Mesenchymal stem cell (in vitro differentiated cells and primary cell): Measurements from ENCODE around the gene MTUS2.

ENCODE experiments used
- DNase-seq: peaks from one replicate; pipeline ENCODE4 v3.0.0-alpha.2; 2013
- H2AFZ ChIP-seq: one replicate; pipeline ENCODE4 v1.6.1; 2013; ENCODE audit warnings: low read depth, mild to moderate bottlenecking, control low read depth, inconsistent platforms, low read length, moderate library complexity
- H2AK5ac ChIP-seq: 2 replicates; pipeline ENCODE4 v1.6.1; 2013; ENCODE audit warnings: low read length, moderate library complexity, mild to moderate bottlenecking, inconsistent platforms; ENCODE audit not compliant: severe bottlenecking
- H2BK120ac ChIP-seq: one replicate; pipeline ENCODE4 v1.6.1; 2013; ENCODE audit warnings: low read depth, mild to moderate bottlenecking, inconsistent platforms, low read length, moderate library complexity
- H2BK12ac ChIP-seq, 2 experiments: one replicate each; pipeline ENCODE4 v1.6.1; 2013; ENCODE audit warnings: inconsistent platforms in 2 of 2, low read length in 2 of 2, mild to moderate bottlenecking in 2 of 2, moderate library complexity in 2 of 2, control low read depth in 1 of 2
- H2BK15ac ChIP-seq: one replicate; pipeline ENCODE4 v1.6.1; 2013; ENCODE audit warnings: mild to moderate bottlenecking, low read depth, inconsistent platforms; ENCODE audit not compliant: poor library complexity, severe bottlenecking
- H2BK5ac ChIP-seq: 2 replicates; pipeline ENCODE4 v1.6.1; 2013; ENCODE audit warnings: low read depth, mild to moderate bottlenecking, low read length, control low read depth, inconsistent platforms; ENCODE audit not compliant: poor library complexity, severe bottlenecking
- H3K14ac ChIP-seq, 2 experiments: one replicate each; pipeline ENCODE4 v1.6.1; 2013; ENCODE audit warnings: inconsistent platforms in 2 of 2, low read length in 2 of 2, control low read depth in 1 of 2, mild to moderate bottlenecking in 1 of 2, moderate library complexity in 1 of 2
- H3K18ac ChIP-seq, 2 experiments: one replicate each; pipeline ENCODE4 v1.6.1; 2013; ENCODE audit warnings: inconsistent platforms in 2 of 2, low read length in 2 of 2, control low read depth in 1 of 2, low read depth in 1 of 2, mild to moderate bottlenecking in 1 of 2
- H3K23ac ChIP-seq, 2 experiments: one replicate each; pipeline ENCODE4 v1.6.1; 2013; ENCODE audit warnings: inconsistent platforms in 2 of 2, low read length in 2 of 2, mild to moderate bottlenecking in 2 of 2, moderate library complexity in 2 of 2, control low read depth in 1 of 2
- H3K27ac ChIP-seq: 2 replicates; pipeline ENCODE4 v1.5.1; 2013; ENCODE audit warnings: mild to moderate bottlenecking, moderate library complexity, low read length, control low read depth, inconsistent platforms; ENCODE audit not compliant: poor library complexity, severe bottlenecking
- H3K27me3 ChIP-seq, 2 experiments: 2 replicates each; pipeline versions ENCODE4 v1.6.1 to v1.7.0; 2013; ENCODE audit warnings: low read length in 2 of 2, mild to moderate bottlenecking in 2 of 2, moderate library complexity in 2 of 2, control low read depth in 1 of 2, inconsistent platforms in 1 of 2; ENCODE audit not compliant: control insufficient read depth in 1 of 2, insufficient read depth in 1 of 2
- H3K36me3 ChIP-seq, 2 experiments: 2 replicates each; pipeline versions ENCODE4 v1.6.1 to v1.7.0; 2013; ENCODE audit warnings: low read length in 2 of 2, control low read depth in 1 of 2, inconsistent platforms in 1 of 2, low read depth in 1 of 2, mild to moderate bottlenecking in 1 of 2; ENCODE audit not compliant: insufficient read depth in 2 of 2, control insufficient read depth in 1 of 2
- H3K4ac ChIP-seq, 2 experiments: one replicate each; pipeline ENCODE4 v1.6.1; 2013; ENCODE audit warnings: inconsistent platforms in 2 of 2, low read length in 2 of 2, mild to moderate bottlenecking in 2 of 2, moderate library complexity in 2 of 2, control low read depth in 1 of 2, low read depth in 1 of 2
- H3K4me1 ChIP-seq: 2 replicates; pipeline ENCODE4 v1.6.1; 2013; ENCODE audit warnings: low read depth, low read length, control low read depth; ENCODE audit not compliant: control insufficient read depth, insufficient read depth
- H3K4me2 ChIP-seq: 2 replicates; pipeline ENCODE4 v1.6.1; 2013; ENCODE audit warnings: low read length, mild to moderate bottlenecking, inconsistent platforms; ENCODE audit not compliant: poor library complexity, severe bottlenecking
- H3K4me3 ChIP-seq, 2 experiments: 2 replicates each; pipeline versions ENCODE4 v1.5.1 to v1.7.0; 2013; ENCODE audit warnings: low read length in 2 of 2, mild to moderate bottlenecking in 2 of 2, control low read depth in 1 of 2, low read depth in 1 of 2; ENCODE audit not compliant: insufficient read depth in 1 of 2
- H3K79me1 ChIP-seq: replicated peaks from 2 replicates; pipeline ENCODE4 v1.6.1; 2013; ENCODE audit warnings: mild to moderate bottlenecking, control low read depth, low read length, inconsistent platforms; ENCODE audit not compliant: poor library complexity, severe bottlenecking
- H3K9ac ChIP-seq: 2 replicates; pipeline ENCODE4 v1.7.0; 2013; ENCODE audit warnings: mild to moderate bottlenecking, low read length, moderate library complexity
- H3K9me3 ChIP-seq: 2 replicates; pipeline ENCODE4 v1.7.0; 2013; ENCODE audit warnings: mild to moderate bottlenecking, low read length; ENCODE audit not compliant: control insufficient read depth
- H4K8ac ChIP-seq: one replicate; pipeline ENCODE4 v1.6.1; 2013; ENCODE audit warnings: inconsistent platforms, mild to moderate bottlenecking, low read length, moderate library complexity
- H4K91ac ChIP-seq: one replicate; pipeline ENCODE4 v1.6.1; 2013; ENCODE audit warnings: mild to moderate bottlenecking, low read length, inconsistent platforms
- WGBS: methylation state at CpG from one replicate; pipeline ENCODE4 v1.1.7; 2013; ENCODE audit warnings: mixed read lengths; 5-methylcytosine and 5-hydroxymethylcytosine counted together

The MTUS2 gene

GRCh38 chr13:29435125-29435911 lies 615.2 kb downstream of the MTUS2 start:
- Histone ChIP-seq H3K27ac (peak overlapping the region; percentile 55), H3K9me3 (no peaks in the 10 kb centered on the region), H2AFZ (no peak overlapping the region), H4K91ac (no peak overlapping the region), H3K23ac (no peak overlapping the region), H3K18ac (peak overlapping the region; percentile 81 to 84), H2BK5ac (no peak overlapping the region), H3K36me3 (no peaks in the 10 kb centered on the region), H4K8ac (peak overlapping the region; percentile 47), H3K4me2 (no peak overlapping the region), H3K4me1 (peaks cover 8% of the 10 kb centered on the region), H3K4me3 (peak overlapping the region in 1 of 2 experiments; percentile 64), H3K14ac (no peak overlapping the region), H2BK15ac (no peak overlapping the region), H3K9ac (peak overlapping the region; percentile 74), H2AK5ac (no peak overlapping the region), H3K4ac (peak overlapping the region in 1 of 2 experiments; percentile 22), H2BK12ac (peak overlapping the region; percentile 63 to 99), H3K79me1 (no peaks in the 10 kb centered on the region), H3K27me3 (no peaks in the 10 kb centered on the region), H2BK120ac (no peak overlapping the region)
- 6% methylated on average over 6 of the region's 6 CpGs for WGBS
- DNase-seq = peak; percentile 98

- peaks cover 8% of the 10 kb centered on the region for H3K4me1 ChIP-seq
- peak overlapping the region; percentile 22 to 69 for H3K4ac ChIP-seq
- no peak overlapping the region for H2AK5ac ChIP-seq
- H2AFZ ChIP-seq = no peak overlapping the region
- H3K79me1 ChIP-seq = no peaks in the 10 kb centered on the region
- H2BK120ac ChIP-seq = no peak overlapping the region
- no peaks in the 10 kb centered on the region for H3K27me3 ChIP-seq
- no peak overlapping the region for H3K23ac ChIP-seq
- peak overlapping the region; percentile 66 for H4K91ac ChIP-seq
- DNase-seq = peak; percentile 66
- H3K4me2 ChIP-seq = no peak overlapping the region
- H2BK15ac ChIP-seq = no peak overlapping the region
- H3K14ac ChIP-seq = no peak overlapping the region
- H3K18ac ChIP-seq = peak overlapping the region; percentile 81 to 84
- 9% methylated on average over 1 of the region's 1 CpG for WGBS
- no peaks in the 10 kb centered on the region for H3K36me3 ChIP-seq
- H3K9me3 ChIP-seq = no peaks in the 10 kb centered on the region
- no peak overlapping the region for H4K8ac ChIP-seq
- no peak overlapping the region for H3K27ac ChIP-seq
- peak overlapping the region; percentile 74 for H3K9ac ChIP-seq
- no peak overlapping the region for H2BK5ac ChIP-seq
- peak overlapping the region in 1 of 2 experiments; percentile 64 for H3K4me3 ChIP-seq
- peak overlapping the region in 1 of 2 experiments; percentile 99 for H2BK12ac ChIP-seq
Measured at GRCh38 chr13:29436291-29436690, 616.2 kb downstream of the MTUS2 start.

DNA sequence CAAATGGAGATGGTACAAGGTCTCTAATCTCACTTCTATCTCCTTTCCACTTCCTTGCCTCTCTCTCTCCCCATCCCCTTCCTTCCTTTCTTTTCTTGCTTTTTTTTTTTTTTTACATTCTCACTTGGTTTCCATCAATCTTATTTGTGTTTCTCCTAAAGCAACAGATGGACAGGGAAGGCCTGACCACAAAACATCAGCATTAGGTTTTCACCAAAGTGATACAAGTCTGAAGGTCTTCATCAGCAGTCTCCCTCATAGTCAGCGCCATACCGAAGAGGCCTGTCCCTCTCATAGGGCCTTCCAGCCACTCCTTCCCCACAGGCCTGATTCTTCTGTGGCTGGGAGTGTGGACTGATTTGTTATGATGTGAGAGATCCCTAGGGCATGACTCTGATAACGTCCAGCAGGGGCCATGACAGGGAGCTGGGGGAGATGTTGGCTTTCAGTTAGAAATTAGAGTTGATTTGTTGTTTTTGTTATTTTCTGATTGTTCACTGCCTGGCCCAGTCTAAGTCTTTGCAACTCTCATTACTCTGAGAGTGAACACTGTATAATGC lies 616.7 kb downstream of the MTUS2 start:
- Histone ChIP-seq H3K4ac (peak overlapping the region in 1 of 2 experiments; percentile 22), H3K14ac (peak overlapping the region in 1 of 2 experiments; percentile 53), H3K4me2 (no peak overlapping the region), H4K91ac (no peak overlapping the region), H3K36me3 (no peaks in the 10 kb centered on the region), H2BK15ac (no peak overlapping the region), H3K27ac (no peak overlapping the region), H3K79me1 (no peaks in the 10 kb centered on the region), H2BK12ac (peak overlapping the region in 1 of 2 experiments; percentile 99), H4K8ac (no peak overlapping the region), H2AFZ (no peak overlapping the region), H2AK5ac (no peak overlapping the region), H3K4me1 (peaks cover 8% of the 10 kb centered on the region), H3K9ac (peak overlapping the region; percentile 30), H2BK120ac (no peak overlapping the region), H3K18ac (peak overlapping the region in 1 of 2 experiments; percentile 88), H3K9me3 (no peaks in the 10 kb centered on the region), H3K23ac (no peak overlapping the region), H3K27me3 (no peaks in the 10 kb centered on the region), H3K4me3 (peak overlapping the region in 1 of 2 experiments; percentile 26), H2BK5ac (no peak overlapping the region)
- DNase-seq = peak; percentile 12
- WGBS = 28% methylated on average over 1 of the region's 3 CpGs

DNA sequence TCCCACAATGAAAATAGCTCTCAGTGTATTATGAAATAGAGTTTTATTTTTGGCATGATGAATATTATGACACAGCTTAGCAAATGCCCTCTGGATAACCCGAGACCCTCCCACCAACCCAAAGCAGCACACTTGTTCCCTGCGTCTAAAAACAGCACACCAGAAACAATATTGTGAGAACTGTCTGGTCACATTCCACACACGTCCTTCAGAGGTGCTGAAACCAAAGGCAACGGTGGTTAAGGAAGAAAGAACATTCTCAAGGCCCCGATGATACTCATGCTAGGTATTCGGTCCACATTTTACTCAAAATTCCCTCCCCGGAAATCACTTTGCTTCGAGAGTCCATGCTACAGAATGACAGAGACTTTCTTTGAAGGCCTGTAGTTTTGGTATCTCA lies 618.6 kb downstream of the MTUS2 start:
- Histone ChIP-seq H3K9me3 (no peaks in the 10 kb centered on the region), H3K4me3 (no peak overlapping the region), H4K8ac (no peak overlapping the region), H3K36me3 (no peaks in the 10 kb centered on the region), H3K27ac (no peak overlapping the region), H2AK5ac (no peak overlapping the region), H3K14ac (no peak overlapping the region), H2BK120ac (no peak overlapping the region), H3K4me1 (peaks cover 8% of the 10 kb centered on the region), H3K79me1 (no peaks in the 10 kb centered on the region), H3K4ac (no peak overlapping the region), H2AFZ (no peak overlapping the region), H2BK12ac (no peak overlapping the region), H3K4me2 (no peak overlapping the region), H3K23ac (no peak overlapping the region), H3K9ac (no peak overlapping the region), H4K91ac (no peak overlapping the region), H3K18ac (no peak overlapping the region), H2BK15ac (no peak overlapping the region), H3K27me3 (peaks cover 0 to 3% of the 10 kb centered on the region in 2 experiments), H2BK5ac (no peak overlapping the region)
- no peak for DNase-seq
- WGBS = 86% methylated on average over 8 of the region's 8 CpGs
